GM19452 (cell line): ENCODE data around the gene TDRKH.

ENCODE experiments used
- ATAC-seq: cut with Tn5 transposase; IDR thresholded peaks from one replicate; pipeline ENCODE4 v1.9.1; 2021; ENCODE audit not compliant: unreplicated experiment

Gene TDRKH

GRCh38 chr1:151823175-151823574 is 32.9 kb upstream of the TDRKH start:
- ATAC-seq: no peak

- ATAC-seq: no peak
Measured at GRCh38 chr1:151822404-151822803, 32.1 kb upstream of the TDRKH start.

- no peak for ATAC-seq
Measured at GRCh38 chr1:151820940-151821339, 30.6 kb upstream of the TDRKH start.

GRCh38 chr1:151819976-151820623 is 29.8 kb upstream of the TDRKH start:
- ATAC-seq: no peak

GRCh38 chr1:151819227-151819835 is 29.0 kb upstream of the TDRKH start:
- no peak for ATAC-seq

- ATAC-seq: no peak
Measured at GRCh38 chr1:151817353-151817730, 27.0 kb upstream of the TDRKH start.

GRCh38 chr1:151816548-151817352 is 26.4 kb upstream of the TDRKH start:
- ATAC-seq: no peak

GRCh38 chr1:151815716-151816327 is 25.5 kb upstream of the TDRKH start:
- ATAC-seq: no peak

GRCh38 chr1:151814971-151815545 is 24.8 kb upstream of the TDRKH start:
- no peak for ATAC-seq

GRCh38 chr1:151814426-151814825 is 24.1 kb upstream of the TDRKH start:
- no peak for ATAC-seq

GRCh38 chr1:151813271-151813977 is 23.1 kb upstream of the TDRKH start:
- ATAC-seq: no peak

- ATAC-seq: no peak
Measured at GRCh38 chr1:151811181-151811580, 20.9 kb upstream of the TDRKH start.

GRCh38 chr1:151809985-151810556 is 19.8 kb upstream of the TDRKH start:
- ATAC-seq: no peak

GRCh38 chr1:151809290-151809984 is 19.1 kb upstream of the TDRKH start:
- no peak for ATAC-seq

- ATAC-seq: no peak
Measured at GRCh38 chr1:151807766-151808165, 17.5 kb upstream of the TDRKH start.

- no peak for ATAC-seq
Measured at GRCh38 chr1:151807131-151807530, 16.8 kb upstream of the TDRKH start.

- ATAC-seq: no peak
Measured at GRCh38 chr1:151806170-151806569, 15.9 kb upstream of the TDRKH start.

- ATAC-seq: no peak
Measured at GRCh38 chr1:151805066-151805820, 14.9 kb upstream of the TDRKH start, which contains the start of gene LINGO4. Gene LINGO4 (minus strand): TSS chr1:151805419. CDS start chr1:151802704, 2,715 bp downstream.

GRCh38 chr1:151803915-151804314 is 13.6 kb upstream of the TDRKH start:
- ATAC-seq: no peak
